ENCODE measurements around the gene MEF2C.

MEF2C gene

GRCh38 chr5:88667496-88668201 lies 215.3 kb downstream of the MEF2C start:
- no peak for FAIRE-seq
- no peak for DNase-seq (ENCODE audit: insufficient read length, low spot score)

All from HTR-8/SVneo (cell line).